ENCODE results near the gene CCDC157.

DNA sequence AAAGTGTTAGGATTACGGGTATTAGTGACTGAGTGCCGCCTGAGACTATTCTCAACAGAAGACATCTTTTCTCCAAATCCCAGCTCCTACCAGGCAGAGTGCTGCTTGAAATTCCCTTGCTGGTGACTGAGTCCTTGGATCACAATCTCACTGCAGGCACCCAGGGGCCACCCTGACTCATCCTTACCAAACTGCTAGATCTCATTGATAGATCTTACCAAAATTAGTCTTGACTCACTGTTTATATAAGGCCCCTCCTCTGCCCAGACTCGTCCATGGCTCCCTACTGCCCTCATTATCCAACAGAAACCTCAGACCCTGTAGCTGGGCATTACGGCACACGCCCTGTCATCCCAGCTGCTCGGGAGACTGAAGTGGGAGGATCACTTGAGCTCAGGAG lies 44.8 kb upstream of the CCDC157 start:
- TF ChIP-seq, protein P1, sequence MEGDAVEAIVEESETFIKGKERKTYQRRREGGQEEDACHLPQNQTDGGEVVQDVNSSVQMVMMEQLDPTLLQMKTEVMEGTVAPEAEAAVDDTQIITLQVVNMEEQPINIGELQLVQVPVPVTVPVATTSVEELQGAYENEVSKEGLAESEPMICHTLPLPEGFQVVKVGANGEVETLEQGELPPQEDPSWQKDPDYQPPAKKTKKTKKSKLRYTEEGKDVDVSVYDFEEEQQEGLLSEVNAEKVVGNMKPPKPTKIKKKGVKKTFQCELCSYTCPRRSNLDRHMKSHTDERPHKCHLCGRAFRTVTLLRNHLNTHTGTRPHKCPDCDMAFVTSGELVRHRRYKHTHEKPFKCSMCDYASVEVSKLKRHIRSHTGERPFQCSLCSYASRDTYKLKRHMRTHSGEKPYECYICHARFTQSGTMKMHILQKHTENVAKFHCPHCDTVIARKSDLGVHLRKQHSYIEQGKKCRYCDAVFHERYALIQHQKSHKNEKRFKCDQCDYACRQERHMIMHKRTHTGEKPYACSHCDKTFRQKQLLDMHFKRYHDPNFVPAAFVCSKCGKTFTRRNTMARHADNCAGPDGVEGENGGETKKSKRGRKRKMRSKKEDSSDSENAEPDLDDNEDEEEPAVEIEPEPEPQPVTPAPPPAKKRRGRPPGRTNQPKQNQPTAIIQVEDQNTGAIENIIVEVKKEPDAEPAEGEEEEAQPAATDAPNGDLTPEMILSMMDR (conservative IDR thresholded peaks at IDR 0.05; ENCODE audit: low read length): no peak
- no peak for TF ChIP-seq EZH2phosphoT487 (IDR thresholded peaks at IDR 0.05; ENCODE audit: borderline replicate concordance, low read depth, low read length)

All from OCI-LY7 (cell line).